ENCODE data around the gene APOL4.

- no peak for TF ChIP-seq CTCF (IDR thresholded peaks at IDR 0.05; ENCODE audit: insufficient read depth, low read length)
- no peak for TF ChIP-seq REST (IDR thresholded peaks at IDR 0.05; ENCODE audit: insufficient replicate concordance, low read depth)
- TF ChIP-seq POLR2AphosphoS5 (IDR thresholded peaks at IDR 0.05; ENCODE audit: low read depth): no peak
- no peak for TF ChIP-seq GABPA (IDR thresholded peaks at IDR 0.05; ENCODE audit: low read depth)
Measured at GRCh38 chr22:36182857-36183256, 18.8 kb downstream of the APOL4 start.

Data from HL-60 (cell line).